ENCODE measurements around the gene EXOC7.

Gene EXOC7

GRCh38 chr17:76115138-76115754 is 11.7 kb upstream of the EXOC7 start:
- Histone ChIP-seq H2AFZ (ENCODE audit: low read length, unreplicated experiment) (no peak overlapping the region), H3K4me3 (ENCODE audit: low read depth, low read length) (no peak overlapping the region), H3K27ac (ENCODE audit: low read depth, low read length) (no peak overlapping the region), H3K36me3 (ENCODE audit: insufficient read depth, low read length) (no peaks in the 10 kb centered on the region), H3K27me3 (ENCODE audit: insufficient read depth, low read length) (no peaks in the 10 kb centered on the region), H3K79me2 (ENCODE audit: control insufficient read depth, insufficient read depth, low read length, unreplicated experiment) (no peaks in the 10 kb centered on the region), H3K4me1 (ENCODE audit: control insufficient read depth, insufficient read depth, low read length, unreplicated experiment) (no peaks in the 10 kb centered on the region)

GRCh38 chr17:76111956-76112355 is 8.4 kb upstream of the EXOC7 start:
- H3K4me3 ChIP-seq (ENCODE audit: low read depth, low read length): no peak overlapping the region
- no peaks in the 10 kb centered on the region for H3K27me3 ChIP-seq (ENCODE audit: insufficient read depth, low read length)
- H3K79me2 ChIP-seq (ENCODE audit: control insufficient read depth, insufficient read depth, low read length, unreplicated experiment): no peaks in the 10 kb centered on the region
- H2AFZ ChIP-seq (ENCODE audit: low read length, unreplicated experiment): no peak overlapping the region
- H3K4me1 ChIP-seq (ENCODE audit: control insufficient read depth, insufficient read depth, low read length, unreplicated experiment): no peaks in the 10 kb centered on the region
- no peaks in the 10 kb centered on the region for H3K36me3 ChIP-seq (ENCODE audit: insufficient read depth, low read length)
- no peak overlapping the region for H3K27ac ChIP-seq (ENCODE audit: low read depth, low read length)

GRCh38 chr17:76107509-76107908 is 3.9 kb upstream of the EXOC7 start:
- Histone ChIP-seq H3K4me3 (ENCODE audit: low read depth, low read length) (no peak overlapping the region), H3K27me3 (ENCODE audit: insufficient read depth, low read length) (no peaks in the 10 kb centered on the region), H2AFZ (ENCODE audit: low read length, unreplicated experiment) (no peak overlapping the region), H3K36me3 (ENCODE audit: insufficient read depth, low read length) (no peaks in the 10 kb centered on the region), H3K4me1 (ENCODE audit: control insufficient read depth, insufficient read depth, low read length, unreplicated experiment) (no peaks in the 10 kb centered on the region), H3K79me2 (ENCODE audit: control insufficient read depth, insufficient read depth, low read length, unreplicated experiment) (peaks cover 11% of the 10 kb centered on the region), H3K27ac (ENCODE audit: low read depth, low read length) (no peak overlapping the region)

GRCh38 chr17:76106703-76107102 is 3.1 kb upstream of the EXOC7 start:
- H2AFZ ChIP-seq (ENCODE audit: low read length, unreplicated experiment): peak overlapping the region; percentile 18
- peaks cover 14% of the 10 kb centered on the region for H3K79me2 ChIP-seq (ENCODE audit: control insufficient read depth, insufficient read depth, low read length, unreplicated experiment)
- no peaks in the 10 kb centered on the region for H3K36me3 ChIP-seq (ENCODE audit: insufficient read depth, low read length)
- H3K27me3 ChIP-seq (ENCODE audit: insufficient read depth, low read length): no peaks in the 10 kb centered on the region
- H3K4me3 ChIP-seq (ENCODE audit: low read depth, low read length): no peak overlapping the region
- no peak overlapping the region for H3K27ac ChIP-seq (ENCODE audit: low read depth, low read length)
- H3K4me1 ChIP-seq (ENCODE audit: control insufficient read depth, insufficient read depth, low read length, unreplicated experiment): no peaks in the 10 kb centered on the region

- Histone ChIP-seq H3K27me3 (ENCODE audit: insufficient read depth, low read length) (no peaks in the 10 kb centered on the region), H3K36me3 (ENCODE audit: insufficient read depth, low read length) (peaks cover 6% of the 10 kb centered on the region; the same call in 1 of the 2 replicates), H2AFZ (ENCODE audit: low read length, unreplicated experiment) (no peak overlapping the region), H3K4me3 (ENCODE audit: low read depth, low read length) (no peak overlapping the region), H3K4me1 (ENCODE audit: control insufficient read depth, insufficient read depth, low read length, unreplicated experiment) (no peaks in the 10 kb centered on the region), H3K27ac (ENCODE audit: low read depth, low read length) (no peak overlapping the region), H3K79me2 (ENCODE audit: control insufficient read depth, insufficient read depth, low read length, unreplicated experiment) (peaks cover 17% of the 10 kb centered on the region)
Observed at GRCh38 chr17:76104896-76105231, 1.3 kb upstream of the EXOC7 start.

- Histone ChIP-seq H2AFZ (ENCODE audit: low read length, unreplicated experiment) (peak overlapping the region; percentile 78), H3K27me3 (ENCODE audit: insufficient read depth, low read length) (no peaks in the 10 kb centered on the region), H3K4me1 (ENCODE audit: control insufficient read depth, insufficient read depth, low read length, unreplicated experiment) (no peaks in the 10 kb centered on the region), H3K79me2 (ENCODE audit: control insufficient read depth, insufficient read depth, low read length, unreplicated experiment) (peaks cover 17% of the 10 kb centered on the region), H3K27ac (ENCODE audit: low read depth, low read length) (no peak overlapping the region; the same call in 1 of the 2 replicates), H3K4me3 (ENCODE audit: low read depth, low read length) (peak overlapping the region; percentile 92), H3K36me3 (ENCODE audit: insufficient read depth, low read length) (peaks cover 11% of the 10 kb centered on the region; the same call in 1 of the 2 replicates)
Observed at GRCh38 chr17:76104140-76104895, 731 bp upstream of the EXOC7 start.

GRCh38 chr17:76102944-76103273 is 678 bp downstream of the EXOC7 start:
- H3K36me3 ChIP-seq (ENCODE audit: insufficient read depth, low read length): peaks cover 11% of the 10 kb centered on the region; the same call in 1 of the 2 replicates
- peak overlapping the region; percentile 94 for H2AFZ ChIP-seq (ENCODE audit: low read length, unreplicated experiment)
- H3K4me1 ChIP-seq (ENCODE audit: control insufficient read depth, insufficient read depth, low read length, unreplicated experiment): no peaks in the 10 kb centered on the region
- H3K4me3 ChIP-seq (ENCODE audit: low read depth, low read length): peak overlapping the region; percentile 92
- H3K27me3 ChIP-seq (ENCODE audit: insufficient read depth, low read length): no peaks in the 10 kb centered on the region
- H3K79me2 ChIP-seq (ENCODE audit: control insufficient read depth, insufficient read depth, low read length, unreplicated experiment): peaks cover 17% of the 10 kb centered on the region
- H3K27ac ChIP-seq (ENCODE audit: low read depth, low read length): no peak overlapping the region

GRCh38 chr17:76097716-76098295 is 5.8 kb downstream of the EXOC7 start:
- Histone ChIP-seq H3K36me3 (ENCODE audit: insufficient read depth, low read length) (peaks cover 26% of the 10 kb centered on the region; the same call in 1 of the 2 replicates), H3K4me1 (ENCODE audit: control insufficient read depth, insufficient read depth, low read length, unreplicated experiment) (peaks cover 8% of the 10 kb centered on the region), H3K79me2 (ENCODE audit: control insufficient read depth, insufficient read depth, low read length, unreplicated experiment) (peaks cover 9% of the 10 kb centered on the region), H3K27ac (ENCODE audit: low read depth, low read length) (no peak overlapping the region), H2AFZ (ENCODE audit: low read length, unreplicated experiment) (no peak overlapping the region), H3K4me3 (ENCODE audit: low read depth, low read length) (no peak overlapping the region), H3K27me3 (ENCODE audit: insufficient read depth, low read length) (no peaks in the 10 kb centered on the region)

- Histone ChIP-seq H3K27ac (ENCODE audit: low read depth, low read length) (no peak overlapping the region), H2AFZ (ENCODE audit: low read length, unreplicated experiment) (no peak overlapping the region), H3K36me3 (ENCODE audit: insufficient read depth, low read length) (peaks cover 20% of the 10 kb centered on the region; the same call in 1 of the 2 replicates), H3K4me1 (ENCODE audit: control insufficient read depth, insufficient read depth, low read length, unreplicated experiment) (peaks cover 8% of the 10 kb centered on the region), H3K4me3 (ENCODE audit: low read depth, low read length) (no peak overlapping the region), H3K79me2 (ENCODE audit: control insufficient read depth, insufficient read depth, low read length, unreplicated experiment) (no peaks in the 10 kb centered on the region), H3K27me3 (ENCODE audit: insufficient read depth, low read length) (no peaks in the 10 kb centered on the region)
Observed at GRCh38 chr17:76095943-76096342, 7.6 kb downstream of the EXOC7 start.

GRCh38 chr17:76094046-76094445 is 9.5 kb downstream of the EXOC7 start:
- Histone ChIP-seq H2AFZ (ENCODE audit: low read length, unreplicated experiment) (no peak overlapping the region), H3K4me3 (ENCODE audit: low read depth, low read length) (no peak overlapping the region), H3K79me2 (ENCODE audit: control insufficient read depth, insufficient read depth, low read length, unreplicated experiment) (no peaks in the 10 kb centered on the region), H3K27me3 (ENCODE audit: insufficient read depth, low read length) (no peaks in the 10 kb centered on the region), H3K4me1 (ENCODE audit: control insufficient read depth, insufficient read depth, low read length, unreplicated experiment) (peaks cover 8% of the 10 kb centered on the region), H3K27ac (ENCODE audit: low read depth, low read length) (peak overlapping the region; percentile 72; the same call in 1 of the 2 replicates), H3K36me3 (ENCODE audit: insufficient read depth, low read length) (peaks cover 15% of the 10 kb centered on the region; the same call in 1 of the 2 replicates)
